ENCODE results near the gene HOXA10. TPM values are rescaled to one million over a fixed set of nuclear protein-coding genes. Genes with fewer than 3 reads are reported as not detected.

Gene HOXA10
- total RNA-seq, 2 donors from 2014 or later = 0.88 to 1.3 TPM

GRCh38 chr7:27191161-27191731 lies 17.1 kb upstream of the HOXA10 start:
- H3K4me1 Mint-ChIP-seq (ENCODE audit: low read depth in 2 of 2) = peaks cover 20 to 26% of the 10 kb centered on the region in 2 donors

GRCh38 chr7:27189997-27190748 lies 16.1 kb upstream of the HOXA10 start:
- H3K9me3 Mint-ChIP-seq = no peaks in the 10 kb centered on the region
- ATAC-seq (no peak), DNase-seq (ENCODE audit: low spot score) (no peak)
- H3K27me3 Mint-ChIP-seq = peaks cover 62 to 85% of the 10 kb centered on the region in 2 donors
- no peak overlapping the region for H3K27ac Mint-ChIP-seq
- H3K4me3 Mint-ChIP-seq = peak overlapping the region; percentile 18
- peaks cover 27 to 32% of the 10 kb centered on the region in 2 donors for H3K4me1 Mint-ChIP-seq (ENCODE audit: low read depth in 2 of 2)
- H3K36me3 Mint-ChIP-seq = no peaks in the 10 kb centered on the region

More at GRCh38 chr7:27191161-27191731, 17.1 kb upstream of the HOXA10 start:
- Mint-ChIP-seq H3K27ac (no peak overlapping the region), H3K4me3 (no peak overlapping the region), H3K36me3 (no peaks in the 10 kb centered on the region), H3K27me3 (peaks cover 61 to 82% of the 10 kb centered on the region in 2 donors), H3K9me3 (no peaks in the 10 kb centered on the region)
- ATAC-seq (no peak), DNase-seq (ENCODE audit: low spot score) (no peak)

GRCh38 chr7:27189295-27189996 lies 15.3 kb upstream of the HOXA10 start:
- H3K9me3 Mint-ChIP-seq = no peaks in the 10 kb centered on the region
- no peak for ATAC-seq
- no peak for DNase-seq (ENCODE audit: low spot score)
- peaks cover 34 to 38% of the 10 kb centered on the region in 2 donors for H3K4me1 Mint-ChIP-seq (ENCODE audit: low read depth in 2 of 2)
- H3K36me3 Mint-ChIP-seq = no peaks in the 10 kb centered on the region
- H3K27ac Mint-ChIP-seq = no peak overlapping the region
- peak overlapping the region; percentile 92 for H3K4me3 Mint-ChIP-seq
- H3K27me3 Mint-ChIP-seq = peaks cover 61 to 85% of the 10 kb centered on the region in 2 donors

GRCh38 chr7:27188386-27189294 lies 14.5 kb upstream of the HOXA10 start:
- DNase-seq (ENCODE audit: low spot score) (no peak), ATAC-seq (no peak)
- Mint-ChIP-seq H3K36me3 (no peaks in the 10 kb centered on the region), H3K27ac (peak overlapping the region in 1 of 2 donors; percentile 9), H3K4me1 (ENCODE audit: low read depth in 2 of 2) (peaks cover 34 to 38% of the 10 kb centered on the region in 2 donors), H3K4me3 (peak overlapping the region; percentile 92), H3K27me3 (peaks cover 55 to 77% of the 10 kb centered on the region in 2 donors), H3K9me3 (no peaks in the 10 kb centered on the region)

- Mint-ChIP-seq H3K4me1 (ENCODE audit: low read depth in 2 of 2) (peaks cover 34 to 40% of the 10 kb centered on the region in 2 donors), H3K36me3 (no peaks in the 10 kb centered on the region), H3K27ac (no peak overlapping the region), H3K4me3 (peak overlapping the region; percentile 92), H3K27me3 (peaks cover 55 to 77% of the 10 kb centered on the region in 2 donors), H3K9me3 (no peaks in the 10 kb centered on the region)
- DNase-seq (ENCODE audit: low spot score) = no peak
- no peak for ATAC-seq
Observed at GRCh38 chr7:27187475-27188385, 13.6 kb upstream of the HOXA10 start.

GRCh38 chr7:27186668-27187474 lies 12.8 kb upstream of the HOXA10 start:
- H3K9me3 Mint-ChIP-seq = no peaks in the 10 kb centered on the region
- H3K4me3 Mint-ChIP-seq = peak overlapping the region; percentile 92
- no peak for ATAC-seq
- peaks cover 34 to 41% of the 10 kb centered on the region in 2 donors for H3K4me1 Mint-ChIP-seq (ENCODE audit: low read depth in 2 of 2)
- peak overlapping the region in 1 of 2 donors; percentile 7 for H3K27ac Mint-ChIP-seq
- DNase-seq (ENCODE audit: low spot score) = no peak
- peaks cover 54 to 81% of the 10 kb centered on the region in 2 donors for H3K27me3 Mint-ChIP-seq
- no peaks in the 10 kb centered on the region for H3K36me3 Mint-ChIP-seq

GRCh38 chr7:27185854-27186667 lies 11.9 kb upstream of the HOXA10 start:
- H3K9me3 Mint-ChIP-seq = no peaks in the 10 kb centered on the region
- H3K4me1 Mint-ChIP-seq (ENCODE audit: low read depth in 2 of 2) = peaks cover 34 to 41% of the 10 kb centered on the region in 2 donors
- H3K4me3 Mint-ChIP-seq = peak overlapping the region; percentile 73
- DNase-seq (ENCODE audit: low spot score) = no peak
- no peaks in the 10 kb centered on the region for H3K36me3 Mint-ChIP-seq
- H3K27ac Mint-ChIP-seq = peak overlapping the region; percentile 7 to 77
- no peak for ATAC-seq
- H3K27me3 Mint-ChIP-seq = peaks cover 51 to 73% of the 10 kb centered on the region in 2 donors

- Mint-ChIP-seq H3K36me3 (no peaks in the 10 kb centered on the region), H3K27me3 (peaks cover 49 to 65% of the 10 kb centered on the region in 2 donors)
- ATAC-seq = peak in 1 of 2 donors; percentile 34
Observed at GRCh38 chr7:27185013-27185853, 11.1 kb upstream of the HOXA10 start, which contains the start of gene HOXA11. HOXA11 (minus strand) TSS chr7:27185232; CDS start chr7:27185144, 88 bp downstream.

GRCh38 chr7:27184337-27185012 lies 10.4 kb upstream of the HOXA10 start:
- H3K27me3 Mint-ChIP-seq = peaks cover 46 to 64% of the 10 kb centered on the region in 2 donors
- peak; percentile 69 to 78 for ATAC-seq
- no peaks in the 10 kb centered on the region for H3K9me3 Mint-ChIP-seq
- DNase-seq (ENCODE audit: low spot score) = no peak
- peak overlapping the region; percentile 73 for H3K4me3 Mint-ChIP-seq
- no peaks in the 10 kb centered on the region for H3K36me3 Mint-ChIP-seq
- H3K27ac Mint-ChIP-seq = peak overlapping the region; percentile 21 to 23
- H3K4me1 Mint-ChIP-seq (ENCODE audit: low read depth in 2 of 2) = peaks cover 40 to 44% of the 10 kb centered on the region in 2 donors

More at GRCh38 chr7:27185013-27185853, 11.1 kb upstream of the HOXA10 start, which contains the start of gene HOXA11:
- Mint-ChIP-seq H3K4me3 (peak within 1 kb of the TSS; percentile 73), H3K9me3 (no peaks in the 10 kb centered on the region), H3K4me1 (ENCODE audit: low read depth in 2 of 2) (peaks cover 34 to 44% of the 10 kb centered on the region in 2 donors), H3K27ac (peak within 1 kb of the TSS; percentile 21 to 77)
- no peak for DNase-seq (ENCODE audit: low spot score)
